IMR-90 (cell line): Measurements from ENCODE around the gene ZFYVE26.

ENCODE experiments used
- CEBPB ChIP-seq: IDR thresholded peaks from 2 replicates; pipeline ENCODE4 v1.6.1; 2012; ENCODE audit warnings: low read depth, low read length, improper control_type of control experiment
- MAFK ChIP-seq: IDR thresholded peaks from 2 replicates; pipeline ENCODE4 v1.6.1; 2012; ENCODE audit warnings: low read depth, low read length, improper control_type of control experiment
- POLR2A ChIP-seq: IDR thresholded peaks from 2 replicates; pipeline ENCODE4 v1.6.1; 2012; ENCODE audit warnings: mild to moderate bottlenecking, low read depth, low read length
- RCOR1 ChIP-seq: IDR thresholded peaks from 2 replicates; pipeline ENCODE4 v1.6.1; 2012; ENCODE audit warnings: mild to moderate bottlenecking, low read length, improper control_type of control experiment; ENCODE audit not compliant: insufficient replicate concordance
- TF ChIP-seq, protein P1 (sequence below): conservative IDR thresholded peaks from 2 replicates; pipeline ENCODE4 v1.5.1; 2012; ENCODE audit warnings: mild to moderate bottlenecking, low read depth, low read length, improper control_type of control experiment

DNA sequence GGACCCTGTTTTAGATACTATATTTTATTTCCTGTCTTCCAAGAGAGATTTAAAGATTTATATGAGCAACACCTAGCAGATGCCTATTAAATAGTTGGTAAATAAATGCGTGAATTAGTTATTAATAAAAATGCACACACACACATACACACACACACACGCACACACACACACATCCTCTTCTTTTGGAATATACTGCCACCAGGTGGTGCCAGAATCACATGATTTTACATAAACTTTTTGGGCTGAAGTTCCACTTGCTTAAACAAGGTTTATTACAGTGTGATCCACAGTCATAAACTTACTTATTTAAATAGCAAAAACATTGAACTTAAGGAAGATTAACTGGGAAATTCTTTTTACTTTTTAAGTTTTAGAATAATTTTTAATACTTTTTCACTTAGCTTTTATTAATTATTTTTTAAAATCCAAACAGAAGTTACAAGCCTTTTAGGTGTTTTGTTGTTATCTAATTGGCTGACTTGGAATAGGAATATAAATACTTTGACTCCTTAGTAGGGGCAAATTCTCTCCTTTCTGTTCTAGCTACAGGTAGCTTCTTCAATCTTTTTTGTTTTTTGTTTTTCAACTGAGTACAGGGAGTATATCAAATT, 20.7 kb upstream of the ZFYVE26 start:
- TF ChIP-seq CEBPB, result no peak
- TF ChIP-seq POLR2A, result no peak
- TF ChIP-seq MAFK, result no peak
- TF ChIP-seq, protein P1, sequence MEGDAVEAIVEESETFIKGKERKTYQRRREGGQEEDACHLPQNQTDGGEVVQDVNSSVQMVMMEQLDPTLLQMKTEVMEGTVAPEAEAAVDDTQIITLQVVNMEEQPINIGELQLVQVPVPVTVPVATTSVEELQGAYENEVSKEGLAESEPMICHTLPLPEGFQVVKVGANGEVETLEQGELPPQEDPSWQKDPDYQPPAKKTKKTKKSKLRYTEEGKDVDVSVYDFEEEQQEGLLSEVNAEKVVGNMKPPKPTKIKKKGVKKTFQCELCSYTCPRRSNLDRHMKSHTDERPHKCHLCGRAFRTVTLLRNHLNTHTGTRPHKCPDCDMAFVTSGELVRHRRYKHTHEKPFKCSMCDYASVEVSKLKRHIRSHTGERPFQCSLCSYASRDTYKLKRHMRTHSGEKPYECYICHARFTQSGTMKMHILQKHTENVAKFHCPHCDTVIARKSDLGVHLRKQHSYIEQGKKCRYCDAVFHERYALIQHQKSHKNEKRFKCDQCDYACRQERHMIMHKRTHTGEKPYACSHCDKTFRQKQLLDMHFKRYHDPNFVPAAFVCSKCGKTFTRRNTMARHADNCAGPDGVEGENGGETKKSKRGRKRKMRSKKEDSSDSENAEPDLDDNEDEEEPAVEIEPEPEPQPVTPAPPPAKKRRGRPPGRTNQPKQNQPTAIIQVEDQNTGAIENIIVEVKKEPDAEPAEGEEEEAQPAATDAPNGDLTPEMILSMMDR, result peak; percentile 80
- TF ChIP-seq RCOR1, result no peak
